GM12878 (cell line): ENCODE measurements around the gene ENOX2.

ENCODE experiments used
- EP300 ChIP-seq, 2 experiments: fragments of 150-350 bp in 1 of 2; IDR thresholded peaks; 2 replicates each; pipeline ENCODE4 v1.6.1; 2011 to 2012; ENCODE audit warnings: low read depth in 2 of 2, low read length in 2 of 2, borderline replicate concordance in 1 of 2, improper control_type of control experiment in 1 of 2, inconsistent platforms in 1 of 2; ENCODE audit not compliant: control insufficient read depth in 1 of 2
- LARP7 ChIP-seq: fragments of 450-650 bp; IDR thresholded peaks from 2 replicates; pipeline ENCODE4 v1.6.1; 2017; ENCODE audit warnings: mild to moderate bottlenecking
- POLR2A ChIP-seq: IDR thresholded peaks from 2 replicates; pipeline ENCODE4 v1.6.1; 2011; ENCODE audit warnings: low read depth, mild to moderate bottlenecking, low read length
- POLR2AphosphoS5 ChIP-seq: IDR thresholded peaks from 2 replicates; pipeline ENCODE4 v1.6.1; 2011; ENCODE audit warnings: mild to moderate bottlenecking, low read length, inconsistent platforms
- RELA ChIP-seq: fragments of 450-650 bp; IDR thresholded peaks from 2 replicates; pipeline ENCODE4 v1.8.0; 2014; ENCODE audit warnings: borderline replicate concordance; ENCODE audit not compliant: partially characterized antibody
- TAF1 ChIP-seq: IDR thresholded peaks from 2 replicates; pipeline ENCODE4 v1.6.1; 2011; ENCODE audit warnings: mild to moderate bottlenecking, low read depth, low read length, borderline replicate concordance
- TBL1XR1 ChIP-seq: IDR thresholded peaks from 2 replicates; pipeline ENCODE4 v1.6.1; 2012; ENCODE audit warnings: low read depth, low read length, improper control_type of control experiment
- TF ChIP-seq, protein P1 (sequence below), 3 experiments: IDR thresholded peaks in 2 of 3; conservative IDR thresholded peaks in 1 of 3; 2 replicates each; pipeline ENCODE4 v1.5.1; 2011; ENCODE audit warnings: low read depth in 3 of 3, low read length in 3 of 3, mild to moderate bottlenecking in 3 of 3, control low read depth in 2 of 3, moderate library complexity in 2 of 3, inconsistent platforms in 1 of 3, mixed read lengths in 1 of 3; ENCODE audit not compliant: control insufficient read depth in 2 of 3, insufficient read depth in 1 of 3; ENCODE audit errors: extremely low read depth in 1 of 3

DNA sequence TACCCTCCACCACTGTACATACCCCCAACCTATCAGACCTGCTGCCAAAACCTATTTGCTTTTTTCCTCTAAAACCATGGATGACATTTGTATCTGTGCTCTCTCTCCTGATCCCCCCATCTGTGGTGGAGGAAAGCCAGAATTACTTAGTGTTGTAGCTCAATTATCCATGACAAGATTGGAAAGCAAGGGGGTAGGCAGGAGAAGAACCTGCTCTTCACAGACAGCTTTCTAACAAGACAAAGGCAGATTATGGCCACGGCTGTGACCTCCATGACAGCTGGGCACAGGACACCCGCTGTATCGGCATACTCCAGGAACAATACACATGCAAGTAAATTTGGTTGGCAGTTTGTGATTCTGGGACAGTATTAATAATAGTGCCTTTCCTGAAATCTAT lies 186.7 kb downstream of the ENOX2 start:
- TF ChIP-seq EP300 (IDR thresholded peaks at IDR 0.05; ENCODE audit: borderline replicate concordance in 1 of 2, control insufficient read depth in 1 of 2, low read depth in 2 of 2, low read length in 2 of 2), result no peak
- no peak for TF ChIP-seq RELA
- TF ChIP-seq, protein P1, sequence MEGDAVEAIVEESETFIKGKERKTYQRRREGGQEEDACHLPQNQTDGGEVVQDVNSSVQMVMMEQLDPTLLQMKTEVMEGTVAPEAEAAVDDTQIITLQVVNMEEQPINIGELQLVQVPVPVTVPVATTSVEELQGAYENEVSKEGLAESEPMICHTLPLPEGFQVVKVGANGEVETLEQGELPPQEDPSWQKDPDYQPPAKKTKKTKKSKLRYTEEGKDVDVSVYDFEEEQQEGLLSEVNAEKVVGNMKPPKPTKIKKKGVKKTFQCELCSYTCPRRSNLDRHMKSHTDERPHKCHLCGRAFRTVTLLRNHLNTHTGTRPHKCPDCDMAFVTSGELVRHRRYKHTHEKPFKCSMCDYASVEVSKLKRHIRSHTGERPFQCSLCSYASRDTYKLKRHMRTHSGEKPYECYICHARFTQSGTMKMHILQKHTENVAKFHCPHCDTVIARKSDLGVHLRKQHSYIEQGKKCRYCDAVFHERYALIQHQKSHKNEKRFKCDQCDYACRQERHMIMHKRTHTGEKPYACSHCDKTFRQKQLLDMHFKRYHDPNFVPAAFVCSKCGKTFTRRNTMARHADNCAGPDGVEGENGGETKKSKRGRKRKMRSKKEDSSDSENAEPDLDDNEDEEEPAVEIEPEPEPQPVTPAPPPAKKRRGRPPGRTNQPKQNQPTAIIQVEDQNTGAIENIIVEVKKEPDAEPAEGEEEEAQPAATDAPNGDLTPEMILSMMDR (IDR thresholded peaks at IDR 0.05 in 2 of 3, conservative IDR thresholded peaks at IDR 0.05 in 1 of 3; ENCODE audit: control insufficient read depth in 2 of 3, extremely low read depth in 1 of 3, insufficient read depth in 1 of 3, low read depth in 3 of 3, low read length in 3 of 3), result no peak
- no peak for TF ChIP-seq POLR2AphosphoS5
- TF ChIP-seq TBL1XR1, result no peak
- TF ChIP-seq LARP7, result no peak
- no peak for TF ChIP-seq TAF1
- no peak for TF ChIP-seq POLR2A
